Stimulated activated CD4-positive, alpha-beta T cell treated with anti-CD3 and anti-CD28 coated beads, Interleukin-1b, Interleukin-23, amount 100 ng/mL, for 24 hours (primary cell): ENCODE data around the gene TMEM31.

ENCODE experiments used
- DNase-seq, 4 experiments: peaks; one replicate each; pipeline ENCODE4 v3.0.0-alpha.2; 2020; ENCODE audit warnings: low read depth in 4 of 4, low spot score in 1 of 4

Gene TMEM31, protein sequence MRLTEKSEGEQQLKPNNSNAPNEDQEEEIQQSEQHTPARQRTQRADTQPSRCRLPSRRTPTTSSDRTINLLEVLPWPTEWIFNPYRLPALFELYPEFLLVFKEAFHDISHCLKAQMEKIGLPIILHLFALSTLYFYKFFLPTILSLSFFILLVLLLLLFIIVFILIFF

GRCh38 chrX:103710609-103711008 lies at the start of gene TMEM31:
Gene TMEM31, plus strand, starts transcription at chrX:103710909. Its CDS starts 1,350 bp downstream, at chrX:103712259.
- DNase-seq = no peak

DNA sequence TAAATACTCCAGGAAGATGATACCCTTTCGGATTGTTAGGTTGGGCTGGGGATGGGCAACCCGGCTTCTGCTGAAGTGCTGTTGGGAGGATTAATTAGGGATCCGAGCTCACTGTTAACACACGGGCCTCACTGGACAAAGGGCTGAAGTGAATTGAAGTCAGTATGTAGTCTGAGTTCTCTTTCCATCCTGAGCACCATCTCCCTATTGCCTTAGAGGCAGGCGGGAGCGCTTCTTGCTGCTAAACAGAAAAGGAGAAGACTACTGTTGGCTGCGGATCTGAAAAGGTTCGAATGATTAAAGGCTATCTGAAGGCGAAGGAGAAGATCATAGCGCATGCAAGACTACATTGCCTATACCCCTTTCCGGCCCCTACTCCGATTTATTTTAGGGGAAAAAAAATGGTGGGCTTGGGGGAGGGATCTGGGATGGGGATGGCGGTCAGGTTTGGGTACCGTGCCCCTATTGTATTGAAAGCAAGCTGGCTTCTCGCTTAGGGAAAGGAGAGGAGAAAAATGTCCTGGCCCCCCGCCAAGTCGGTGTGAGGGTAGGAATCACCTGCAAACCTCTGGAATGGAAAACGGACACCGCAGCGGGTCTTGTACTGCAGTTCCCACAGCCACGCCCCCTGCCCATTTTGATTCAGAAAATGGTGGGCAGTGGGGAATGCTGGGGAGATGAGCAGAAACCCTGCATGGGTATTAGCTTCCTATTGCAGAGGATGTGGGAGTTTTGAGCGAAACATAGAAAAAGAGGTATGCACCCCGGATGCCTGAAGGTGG lies 46.5 kb upstream of the TMEM31 start:
- DNase-seq = no peak

DNA sequence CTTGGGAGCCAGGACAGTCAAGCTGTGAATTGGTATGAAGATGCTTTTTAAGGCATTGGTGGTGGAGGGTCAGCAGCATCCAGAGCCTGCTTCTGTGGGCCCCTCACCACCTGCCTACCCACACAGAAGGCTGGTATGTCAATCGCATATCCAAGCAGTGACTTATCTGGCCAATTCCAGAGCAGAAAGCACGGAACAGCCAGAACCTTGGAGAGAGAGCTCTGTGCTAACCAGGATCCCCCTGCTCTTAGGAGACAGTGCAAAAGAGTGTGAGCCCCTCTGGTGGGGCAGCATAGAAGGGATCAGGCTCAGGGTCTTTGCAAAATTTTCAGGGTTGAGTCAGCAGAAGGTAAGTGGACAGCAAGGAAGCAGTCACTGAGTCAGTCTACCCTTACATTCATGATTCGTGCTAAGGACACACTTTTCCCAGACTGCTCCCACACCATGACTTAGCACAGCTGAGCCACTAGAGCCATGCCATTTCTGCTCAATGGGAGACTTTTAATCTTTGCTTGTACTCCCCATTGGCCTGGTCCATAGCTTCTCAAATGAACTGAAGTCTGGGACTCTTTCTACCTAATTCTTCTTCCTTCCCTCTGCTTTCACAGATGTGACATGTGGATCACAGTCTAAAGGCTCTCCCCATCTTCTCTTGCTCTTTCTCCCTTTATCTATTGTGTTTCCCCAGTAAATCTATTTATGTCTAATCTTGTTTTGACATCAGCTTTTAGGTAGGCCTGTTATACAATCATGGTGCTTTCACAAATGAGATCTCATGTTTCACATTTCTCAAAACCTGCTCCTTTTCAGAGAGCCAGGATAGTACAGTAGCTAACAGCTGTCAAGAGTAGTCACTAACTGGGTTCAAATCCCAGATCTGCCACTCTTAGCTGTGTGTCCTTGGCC lies 44.3 kb upstream of the TMEM31 start:
- DNase-seq = no peak

- no peak for DNase-seq
These were observed 41.0 kb upstream of the TMEM31 start for GRCh38 chrX:103669745-103670144.

- DNase-seq = no peak
These were observed 35.9 kb upstream of the TMEM31 start for GRCh38 chrX:103674531-103675454.

DNA sequence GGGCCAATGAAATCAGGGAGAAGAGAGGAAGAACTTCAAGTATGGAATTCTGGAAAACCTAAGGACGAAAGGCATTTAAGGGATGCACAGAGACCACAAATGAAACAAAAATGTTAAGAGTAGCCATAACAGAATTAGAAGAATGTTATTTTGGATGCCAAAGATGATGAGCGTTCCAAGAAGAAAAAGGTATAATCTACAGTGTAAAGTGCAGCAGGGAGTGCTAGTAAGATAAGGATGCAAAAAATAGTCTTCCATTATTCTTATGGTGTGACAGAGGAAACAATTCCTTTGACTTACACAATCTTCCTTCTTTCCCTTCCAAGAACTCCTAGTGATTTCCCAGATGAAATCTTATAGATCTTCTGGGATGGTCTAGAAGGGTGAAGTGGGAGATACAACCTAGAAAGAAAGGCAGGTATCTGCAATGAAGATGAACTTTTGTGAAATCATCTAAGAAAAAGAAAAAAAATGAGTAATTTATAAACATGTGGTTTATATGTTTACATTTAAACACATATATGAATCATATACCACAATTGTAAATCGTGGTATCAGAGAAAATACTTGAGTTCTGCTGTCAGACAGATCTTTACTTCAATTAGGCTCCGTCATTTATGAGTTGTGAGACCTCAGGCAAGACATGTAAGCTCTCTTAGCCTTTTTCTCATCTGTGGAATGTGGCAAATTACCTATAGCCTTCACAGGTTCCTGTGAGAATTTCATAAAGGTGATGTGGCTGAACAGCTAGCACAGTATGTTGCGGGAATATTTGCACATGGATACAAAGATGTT lies 32.3 kb upstream of the TMEM31 start:
- no peak for DNase-seq

GRCh38 chrX:103681443-103681842 lies 29.3 kb upstream of the TMEM31 start:
- DNase-seq = no peak

DNA sequence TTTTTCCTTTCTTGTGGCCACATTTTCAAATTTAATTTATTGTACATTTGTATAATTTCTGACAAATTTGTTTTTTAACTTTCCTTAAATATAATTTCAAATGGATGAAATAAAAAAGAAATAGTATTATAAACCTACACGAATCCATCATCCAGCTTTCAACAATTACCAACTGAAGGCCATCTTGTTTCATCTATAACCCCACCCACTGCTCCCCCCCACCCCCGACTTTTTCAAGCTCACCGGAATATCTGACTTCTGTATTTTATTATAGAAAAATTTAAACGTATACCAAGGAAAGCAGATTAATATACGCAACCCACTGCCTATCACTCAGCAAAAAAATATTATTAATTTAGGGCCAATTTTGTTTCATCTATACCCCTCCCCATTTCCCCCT lies 25.3 kb upstream of the TMEM31 start:
- DNase-seq = no peak

- DNase-seq = peak; percentile 38 to 74 (median 58)
These were observed 24.3 kb upstream of the TMEM31 start, which contains the start of gene MORF4L2 for GRCh38 chrX:103686199-103687072. Gene MORF4L2, minus strand, starts transcription at chrX:103686699. Its CDS starts 9,672 bp downstream, at chrX:103677027.

DNA sequence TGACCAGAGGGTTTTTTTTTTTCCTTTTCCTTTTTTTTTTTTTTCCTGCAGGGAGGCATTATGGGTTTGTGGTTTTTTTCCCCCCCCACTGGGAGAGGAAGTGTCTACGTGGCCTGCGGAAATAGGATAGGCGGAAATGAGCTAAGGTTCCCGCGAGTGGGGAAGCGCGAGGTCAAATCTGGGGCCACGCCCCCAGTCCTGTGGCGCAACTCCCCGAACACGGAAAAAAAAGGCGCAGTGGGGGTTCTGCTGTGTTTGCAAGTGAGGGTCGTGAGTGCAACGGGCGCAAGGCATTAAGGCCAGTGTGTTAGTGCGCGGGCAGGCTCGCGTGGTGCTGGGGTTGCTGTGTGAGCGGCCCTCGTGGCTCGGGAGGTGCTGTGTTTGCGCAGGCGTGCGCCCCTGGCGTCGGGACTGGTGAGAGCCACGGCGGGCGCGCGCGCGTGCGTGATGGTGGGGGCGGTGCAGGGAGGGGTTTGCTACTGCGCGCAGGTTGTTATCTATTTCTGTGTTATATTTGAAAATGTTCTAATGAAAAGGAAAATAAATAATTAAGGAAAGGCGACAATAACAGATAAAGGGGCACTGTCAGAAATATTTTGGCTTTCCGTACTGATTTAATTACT lies 23.5 kb upstream of the TMEM31 start:
- DNase-seq = peak; percentile 70 to 76 (median 76)

- DNase-seq = peak; percentile 13 to 20 (median 14)
These were observed 23.0 kb upstream of the TMEM31 start for GRCh38 chrX:103687696-103688201.

- DNase-seq = no peak
These were observed 21.8 kb upstream of the TMEM31 start for GRCh38 chrX:103688946-103689345.

DNA sequence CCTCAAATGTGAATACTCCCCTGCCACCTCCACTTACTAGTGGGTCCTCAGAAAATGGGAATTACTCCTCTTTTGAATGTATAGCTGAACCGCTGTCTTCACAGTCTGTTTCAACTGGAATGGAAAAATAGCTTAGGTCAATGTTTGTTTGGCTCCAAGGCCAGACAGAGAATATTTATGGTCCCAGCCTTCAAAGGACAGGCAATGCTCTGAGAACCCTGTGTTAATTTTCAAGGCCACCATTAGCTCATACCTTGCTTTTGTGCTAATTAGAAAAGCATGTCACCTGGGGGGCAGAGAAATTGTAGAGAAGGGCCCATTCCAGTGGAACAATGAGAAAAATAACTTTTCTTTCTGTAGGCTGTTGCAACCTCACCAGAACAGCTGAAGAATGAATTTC lies 19.6 kb upstream of the TMEM31 start:
- no peak for DNase-seq

DNA sequence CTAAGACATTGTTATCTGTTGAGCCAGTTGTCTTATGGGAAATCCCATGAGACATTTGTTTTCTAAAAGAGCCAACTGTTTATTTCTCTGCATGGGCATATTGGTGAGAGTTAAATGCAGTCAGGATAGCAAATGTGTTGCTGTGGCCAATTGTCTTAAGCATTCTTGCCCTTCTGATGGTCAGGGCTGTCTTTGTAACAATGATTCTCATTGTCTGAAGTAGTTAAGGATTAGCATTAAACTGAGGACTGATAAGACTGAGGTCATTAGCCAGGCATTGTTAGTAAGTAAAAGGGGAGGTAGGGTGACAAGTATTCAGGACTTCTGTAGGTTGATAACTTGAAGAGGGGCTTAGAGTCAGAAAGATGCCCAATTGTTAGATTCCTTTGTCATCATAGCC lies 13.0 kb upstream of the TMEM31 start:
- DNase-seq = no peak

GRCh38 chrX:103699243-103699642 lies 11.5 kb upstream of the TMEM31 start:
- DNase-seq = no peak

DNA sequence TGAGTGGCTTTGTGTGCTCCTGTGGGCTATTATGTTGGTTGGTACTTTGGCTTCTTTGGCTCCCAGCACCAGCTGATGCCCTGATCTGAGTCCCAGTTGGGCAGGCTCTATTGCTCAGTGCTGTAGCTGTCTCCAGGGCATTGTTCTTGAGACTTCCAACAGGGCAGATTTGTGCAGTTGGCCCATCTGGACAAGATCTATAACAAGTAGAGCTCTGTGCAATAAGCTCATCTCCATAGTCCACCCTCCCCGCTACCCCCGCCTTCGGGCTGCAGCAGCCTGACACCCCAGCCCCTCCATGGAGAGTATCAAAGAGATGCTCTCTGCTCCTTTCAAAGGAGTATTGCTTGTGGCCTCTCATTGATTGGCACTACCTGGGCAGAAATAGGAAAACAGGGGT lies 5.8 kb upstream of the TMEM31 start:
- no peak for DNase-seq

- no peak for DNase-seq
These were observed 6.3 kb downstream of the TMEM31 start for GRCh38 chrX:103716962-103717361.

DNA sequence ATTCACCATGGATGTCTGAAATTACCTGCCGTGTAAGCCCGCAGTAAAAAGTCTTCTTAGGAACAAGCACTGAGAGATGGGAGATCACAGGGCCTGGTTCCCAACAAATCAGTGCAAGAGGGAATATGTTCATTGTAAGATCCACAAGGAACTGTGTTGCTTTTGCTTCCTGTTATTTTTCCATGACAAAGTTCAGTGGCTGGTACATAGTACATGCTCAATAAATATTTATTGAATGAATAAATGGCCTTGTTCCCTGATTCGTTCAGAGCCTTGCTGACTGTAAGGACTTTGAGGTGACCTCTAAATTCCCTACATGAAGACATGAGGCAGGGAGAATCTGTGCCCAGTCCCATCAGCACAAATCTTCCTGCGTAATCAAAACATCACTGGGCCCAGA lies 7.4 kb downstream of the TMEM31 start:
- DNase-seq = no peak
